Measurements from ENCODE around the gene SMOC2. TPM values are rescaled to one million over a fixed set of nuclear protein-coding genes. Genes with fewer than 3 reads are reported as not detected.

The SMOC2 gene
- total RNA-seq, result 10 to 100 TPM; 12.3 to 90.3 (median 26.0) TPM
- 10 to 100 TPM; 16.8 to 36.5 (median 22.8) TPM for polyA plus RNA-seq
- long read RNA-seq, donor 1, transcript SMOC2-202 (13 exons, 3,117 nt), result major isoform, 9 of 33 reads
- long read RNA-seq, donor 1, partial matches to known transcripts, result 14 of 33 reads
- long read RNA-seq, donor 1, other reads (novel, unspliced or antisense), result 7 of 33 reads
- long read RNA-seq, donor 2, transcript SMOC2-202 (13 exons, 3,117 nt), result major isoform, 9 of 16 reads
- long read RNA-seq, donor 2, partial matches to known transcripts, result 6 of 16 reads
- long read RNA-seq, donor 2, other reads (novel, unspliced or antisense), result 1 of 16 reads

GRCh38 chr6:168440520-168441433, at the start of gene SMOC2:
Gene SMOC2 (plus strand): TSS chr6:168441184. CDS start chr6:168441371, 187 bp downstream.
- Histone ChIP-seq H3K4me3 (peak within 1 kb of the TSS; percentile 55), H3K36me3 (ENCODE audit: insufficient read depth in 1 of 2, low read depth in 1 of 2) (no peaks in the 10 kb centered on the region), H3K27me3 (ENCODE audit: insufficient read depth in 3 of 3, low read length in 2 of 3) (peaks cover 4 to 63% (median 12%) of the 10 kb centered on the region in 3 donors), H3K27ac (no peak within 1 kb of the TSS), H3K9me3 (no peaks in the 10 kb centered on the region), H3K4me1 (no peaks in the 10 kb centered on the region)
- DNase-seq, result peak; percentile 46 to 79
- ATAC-seq, result peak; percentile 28 to 76 (median 56)
- TF ChIP-seq CTCF (IDR thresholded peaks at IDR 0.05), result no peak
- WGBS, 3 donors, result 3 to 5% (median 4%) methylated on average over 36 to 81 of the region's 81 CpGs
- intact Hi-C loops (cut with DNase I), result no loop called here

- no peaks in the 10 kb centered on the region for H3K4me1 ChIP-seq
- intact Hi-C loops (cut with DNase I), result no loop called here
- no peaks in the 10 kb centered on the region for H3K27me3 ChIP-seq (ENCODE audit: insufficient read depth in 3 of 3, low read length in 2 of 3)
- H3K27ac ChIP-seq, result no peak overlapping the region
- H3K4me3 ChIP-seq, result no peak overlapping the region
- H3K9me3 ChIP-seq, result no peaks in the 10 kb centered on the region
- no peak for ATAC-seq
- WGBS, 3 donors, result 88 to 89% (median 88%) methylated on average over 23 of the region's 23 CpGs
- no peak for TF ChIP-seq CTCF (IDR thresholded peaks at IDR 0.05)
- no peak for DNase-seq
- H3K36me3 ChIP-seq (ENCODE audit: insufficient read depth in 1 of 2, low read depth in 1 of 2), result no peaks in the 10 kb centered on the region
Measured at GRCh38 chr6:168393126-168393870, 47.7 kb upstream of the SMOC2 start.

GRCh38 chr6:168394606-168395005, 46.4 kb upstream of the SMOC2 start:
- ATAC-seq (peak in 2 of 4 donors; percentile 25 to 41), DNase-seq (peak in 1 of 2 donors; percentile 68)
- TF ChIP-seq CTCF (IDR thresholded peaks at IDR 0.05), result no peak
- WGBS, 3 donors, result 62 to 74% (median 63%) methylated on average over 12 of the region's 12 CpGs
- H3K27me3 ChIP-seq (ENCODE audit: insufficient read depth in 3 of 3, low read length in 2 of 3), result no peaks in the 10 kb centered on the region
- no peaks in the 10 kb centered on the region for H3K9me3 ChIP-seq
- H3K4me3 ChIP-seq, result no peak overlapping the region
- no peaks in the 10 kb centered on the region for H3K4me1 ChIP-seq
- intact Hi-C loops (cut with DNase I), result no loop called here
- H3K27ac ChIP-seq, result no peak overlapping the region
- H3K36me3 ChIP-seq (ENCODE audit: insufficient read depth in 1 of 2, low read depth in 1 of 2), result no peaks in the 10 kb centered on the region

GRCh38 chr6:168395983-168396382, 45.0 kb upstream of the SMOC2 start:
- no peak for ATAC-seq
- Histone ChIP-seq H3K36me3 (ENCODE audit: insufficient read depth in 1 of 2, low read depth in 1 of 2) (no peaks in the 10 kb centered on the region), H3K4me3 (no peak overlapping the region), H3K27ac (no peak overlapping the region), H3K9me3 (no peaks in the 10 kb centered on the region), H3K4me1 (no peaks in the 10 kb centered on the region), H3K27me3 (ENCODE audit: insufficient read depth in 3 of 3, low read length in 2 of 3) (no peaks in the 10 kb centered on the region)
- WGBS, 3 donors, result 76 to 82% (median 80%) methylated on average over 12 of the region's 12 CpGs
- intact Hi-C loops (cut with DNase I), result no loop called here
- DNase-seq, result no peak
- TF ChIP-seq CTCF (IDR thresholded peaks at IDR 0.05), result no peak

Data from psoas muscle (tissue), 8 donors.